HepG2 (cell line): ENCODE data around the gene HECTD1. TPM values are rescaled to one million over a fixed set of nuclear protein-coding genes. Genes with fewer than 3 reads are reported as not detected.

Experiments used
- ARNTL ChIP-seq: sonication (generic); formaldehyde crosslinking; IDR thresholded peaks from 2 replicates; pipeline ENCODE4 v1.4.0; 2020; ENCODE audit warnings: mild to moderate bottlenecking, missing genetic modification reagents
- CC2D1A ChIP-seq: sonication (generic); formaldehyde crosslinking; IDR thresholded peaks from 2 replicates; pipeline ENCODE4 v1.8.1; 2023; ENCODE audit warnings: mild to moderate bottlenecking, missing genetic modification reagents
- CHD2 ChIP-seq: IDR thresholded peaks from 2 replicates; pipeline ENCODE4 v1.6.1; 2011; ENCODE audit warnings: low read depth, low read length, improper control_type of control experiment
- CREBL2 ChIP-seq: sonication (generic); formaldehyde crosslinking; IDR thresholded peaks from 2 replicates; pipeline ENCODE4 v1.8.1; 2023; ENCODE audit warnings: missing genetic modification reagents, mild to moderate bottlenecking, borderline replicate concordance
- DRAP1 ChIP-seq: IDR thresholded peaks from 2 replicates; pipeline ENCODE4 v1.6.1; 2016; ENCODE audit warnings: missing genetic modification reagents, missing compliant biosample characterization
- KDM4B ChIP-seq: sonication (generic); formaldehyde crosslinking; IDR thresholded peaks from 2 replicates; pipeline ENCODE4 v1.4.0; 2020; ENCODE audit warnings: missing genetic modification reagents
- MBNL3 ChIP-seq: fragments of 250-450 bp; sonication (Bioruptor Pico); conservative IDR thresholded peaks from 2 replicates; pipeline ENCODE4 v1.8.0; 2022; ENCODE audit warnings: mild to moderate bottlenecking, inconsistent platforms
- NCOR1 ChIP-seq: fragments of 200-600 bp; sonication (generic); IDR thresholded peaks from 2 replicates; pipeline ENCODE4 v1.7.0; 2017; ENCODE audit warnings: antibody characterized with exemption, low read length, borderline replicate concordance
- NFE2 ChIP-seq: sonication (generic); formaldehyde crosslinking; IDR thresholded peaks from 2 replicates; pipeline ENCODE4 v1.4.0; 2020; ENCODE audit warnings: missing genetic modification reagents
- PHB2 ChIP-seq: fragments of 450-650 bp; IDR thresholded peaks from 2 replicates; pipeline ENCODE4 v1.6.1; 2018; ENCODE audit not compliant: partially characterized antibody
- POLR2G ChIP-seq: fragments of 200-400 bp; formaldehyde crosslinking; IDR thresholded peaks from 2 replicates; pipeline ENCODE4 v1.6.1; 2018; ENCODE audit warnings: mild to moderate bottlenecking, low read depth, low read length, moderate library complexity
- TRIM22 ChIP-seq: fragments of 450-650 bp; IDR thresholded peaks from 2 replicates; pipeline ENCODE4 v1.6.1; 2017
- UBTF ChIP-seq: sonication (generic); formaldehyde crosslinking; IDR thresholded peaks from 2 replicates; pipeline ENCODE4 v1.4.0; 2020; ENCODE audit warnings: mild to moderate bottlenecking, missing genetic modification reagents
- ZBTB14 ChIP-seq: sonication (generic); formaldehyde crosslinking; IDR thresholded peaks from 2 replicates; pipeline ENCODE4 v1.4.0; 2020; ENCODE audit warnings: missing genetic modification reagents
- ZBTB44 ChIP-seq: sonication (generic); formaldehyde crosslinking; IDR thresholded peaks from 2 replicates; pipeline ENCODE4 v1.4.0; 2020; ENCODE audit warnings: missing genetic modification reagents
- ZMYM4 ChIP-seq: sonication (generic); formaldehyde crosslinking; IDR thresholded peaks from 2 replicates; pipeline ENCODE4 v1.8.1; 2023; ENCODE audit warnings: mild to moderate bottlenecking, missing genetic modification reagents
- ZNF235 ChIP-seq: sonication (generic); formaldehyde crosslinking; IDR thresholded peaks from 2 replicates; pipeline ENCODE4 v1.8.1; 2023; ENCODE audit warnings: mild to moderate bottlenecking, missing genetic modification reagents, borderline replicate concordance
- ZNF276 ChIP-seq: sonication (generic); formaldehyde crosslinking; IDR thresholded peaks from 2 replicates; pipeline ENCODE4 v1.4.0; 2020; ENCODE audit warnings: mild to moderate bottlenecking, low read depth, missing genetic modification reagents
- ZNF337 ChIP-seq: sonication (generic); formaldehyde crosslinking; IDR thresholded peaks from 2 replicates; pipeline ENCODE4 v1.5.1; 2020; ENCODE audit warnings: missing genetic modification reagents, low read depth, mild to moderate bottlenecking, borderline replicate concordance
- ZNF354B ChIP-seq: sonication (generic); formaldehyde crosslinking; IDR thresholded peaks from 2 replicates; pipeline ENCODE4 v1.8.0; 2022; ENCODE audit warnings: mild to moderate bottlenecking, missing genetic modification reagents
- ZNF496 ChIP-seq: sonication (generic); formaldehyde crosslinking; IDR thresholded peaks from 2 replicates; pipeline ENCODE4 v1.8.1; 2023; ENCODE audit warnings: mild to moderate bottlenecking, moderate library complexity, missing genetic modification reagents; ENCODE audit not compliant: insufficient replicate concordance
- ZNF652 ChIP-seq: IDR thresholded peaks from 2 replicates; pipeline ENCODE4 v1.6.1; 2016; ENCODE audit warnings: low read depth, borderline replicate concordance
- polyA plus RNA-seq, 8 experiments: library from polyadenylated mRNA; depleted of rRNA in 3 of 8; stranded (reverse) in 7 of 8; unstranded in 1 of 8; fragments of >200 nt; fragmentation: Illumina TruSeq in 4 of 8; extraction: Trizol in 4 of 8; gene quantifications; 2 replicates each; pipeline versions ENCODE4 v1.2.1 to v1.2.3, GENCODE V29; 2011 to 2016; ENCODE audit warnings: low read depth in 4 of 8, missing spikeins in 1 of 8, mixed read lengths in 1 of 8; ENCODE audit not compliant: insufficient read depth in 1 of 8
- total RNA-seq, 5 experiments: library from RNA; depleted of rRNA; stranded (reverse); fragments of >200 nt; fragmentation: Illumina TruSeq; extraction: Trizol; gene quantifications; 2 replicates each; pipeline ENCODE4 v1.2.3, GENCODE V29; 2016; ENCODE audit warnings: low read depth in 1 of 5

The HECTD1 gene
- total and polyA plus RNA-seq, 2 of the 13 experiments (the other 11 are each of a cell fraction or from before 2014, with no cell fraction given), result 312 to 560 TPM

- TF ChIP-seq ARNTL (CRISPR knock-in tag) (peak; percentile 83), ZNF496 (CRISPR knock-in tag) (peak; percentile 18), UBTF (CRISPR knock-in tag) (peak; percentile 100), TRIM22 (no peak), ZNF276 (no peak; the same call in 1 of the 2 replicates), DRAP1 (CRISPR knock-in tag) (no peak; the same call in 1 of the 2 replicates), ZBTB14 (CRISPR knock-in tag) (no peak), MBNL3 (no peak), ZNF354B (peak; percentile 97), ZBTB44 (CRISPR knock-in tag) (peak; percentile 95; the same call in 1 of the 2 replicates), ZMYM4 (CRISPR knock-in tag) (peak; percentile 89; the same call in 1 of the 2 replicates), CC2D1A (CRISPR knock-in tag) (peak; percentile 99; the same call in 1 of the 2 replicates), CREBL2 (CRISPR knock-in tag) (peak; percentile 96), NFE2 (no peak), CHD2 (peak; percentile 79), POLR2G (peak; percentile 63), ZNF652 (CRISPR knock-in tag) (no peak), ZNF235 (CRISPR knock-in tag) (peak; percentile 99), KDM4B (CRISPR knock-in tag) (peak; percentile 99), PHB2 (no peak), ZNF337 (peak; percentile 54; the same call in 1 of the 2 replicates), NCOR1 (no peak)
These were observed 272 bp downstream of the HECTD1 start (continued) for GRCh38 chr14:31207287-31207754.
